GM18951 (cell line): Measurements from ENCODE around the gene BMP6.

Experiments
- POLR2A ChIP-seq: IDR thresholded peaks from 4 replicates; pipeline ENCODE4 v1.6.1; 2011; ENCODE audit warnings: mild to moderate bottlenecking; ENCODE audit not compliant: insufficient read length, insufficient read depth; ENCODE audit errors: extremely low read depth
- in situ Hi-C: fragments of 300-500 bp; cut with MboI; formaldehyde crosslinking; loops from one replicate; pipeline ENCODE4 v1.12.0; 2022; ENCODE audit warnings: low sequenced_read_pairs, mixed read lengths, inconsistent platforms; ENCODE audit not compliant: unreplicated experiment

Gene BMP6

DNA sequence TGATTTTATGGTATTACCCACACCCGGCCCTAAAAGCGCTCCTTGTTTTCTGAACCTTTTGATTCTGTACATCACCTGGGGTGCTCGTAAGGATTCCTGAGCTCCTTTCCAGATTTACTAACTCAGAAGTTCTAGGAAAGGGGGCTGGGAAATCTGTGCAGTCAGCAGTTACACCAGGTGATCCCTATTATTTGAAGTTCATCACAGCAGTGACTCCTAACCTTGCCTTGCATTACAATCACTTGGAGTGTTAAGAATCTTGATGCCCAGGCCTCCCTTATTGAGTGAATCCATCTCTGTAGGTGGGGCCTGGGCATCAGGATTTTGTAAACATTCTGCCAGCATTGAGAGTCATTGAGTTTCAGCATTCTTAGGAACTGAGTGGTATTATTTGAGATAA lies 44.7 kb downstream of the BMP6 start:
- no peak for TF ChIP-seq POLR2A
- in situ Hi-C loops, result no loop called here

DNA sequence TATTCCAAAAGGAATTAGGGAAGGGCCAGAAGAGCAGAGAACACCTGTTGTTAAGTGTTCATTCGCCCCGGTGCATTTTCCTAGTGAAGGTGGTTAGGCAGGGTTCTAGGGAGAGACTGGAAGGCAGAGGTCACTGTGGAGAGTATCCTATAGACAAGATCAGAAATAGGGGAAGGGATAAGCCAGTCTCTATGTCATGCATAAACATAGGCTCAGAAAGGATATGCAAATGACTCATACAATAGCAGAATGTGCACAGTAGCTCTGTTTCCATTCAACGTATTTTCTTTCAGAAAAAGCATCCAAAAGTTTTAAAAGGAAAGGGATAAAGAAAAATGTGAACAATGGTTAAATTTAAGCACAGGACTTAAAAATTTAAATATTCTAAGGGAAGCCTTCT lies 47.4 kb downstream of the BMP6 start:
- TF ChIP-seq POLR2A, result no peak
- in situ Hi-C loops, result no loop called here

DNA sequence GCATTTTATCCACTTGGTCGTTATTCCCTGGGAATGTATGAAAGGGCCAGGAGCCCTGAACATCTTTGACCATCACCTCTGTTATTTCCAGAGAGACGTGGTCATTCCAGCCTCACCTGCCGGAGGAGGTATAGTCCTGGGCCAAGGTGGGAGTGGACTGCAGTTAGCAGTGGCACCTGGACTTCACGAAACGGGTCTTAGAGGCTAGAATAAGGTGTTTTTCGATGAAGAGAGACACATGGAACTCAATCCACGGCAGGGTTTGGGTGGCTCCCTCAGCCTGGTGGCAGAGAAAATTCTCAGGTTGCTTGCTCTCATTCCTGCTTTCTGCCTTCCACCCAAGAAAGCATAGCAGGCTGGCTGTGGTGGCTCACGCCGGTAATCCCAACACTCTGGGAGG lies 48.0 kb downstream of the BMP6 start:
- TF ChIP-seq POLR2A, result no peak
- in situ Hi-C loops, result no loop called here

DNA sequence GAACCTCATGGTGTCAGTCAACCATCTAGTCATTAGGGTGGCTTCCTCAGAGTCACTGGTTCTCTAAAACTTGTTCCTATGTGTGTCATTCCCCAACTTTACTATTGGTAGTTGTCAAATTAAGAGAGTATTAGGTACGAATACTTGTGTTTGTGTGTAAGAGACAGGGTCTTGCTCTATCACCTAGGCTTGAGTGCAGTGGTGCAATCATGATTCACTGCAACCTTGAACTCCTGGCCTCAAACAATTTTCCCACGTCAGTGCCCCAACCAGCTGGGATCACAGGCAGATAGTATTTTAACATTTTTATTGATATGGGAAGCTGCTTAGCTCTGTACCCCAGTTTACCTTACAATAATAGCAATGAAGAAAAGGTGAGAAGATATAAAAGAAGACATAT lies 50.6 kb downstream of the BMP6 start:
- no peak for TF ChIP-seq POLR2A
- in situ Hi-C loops, result no loop called here

DNA sequence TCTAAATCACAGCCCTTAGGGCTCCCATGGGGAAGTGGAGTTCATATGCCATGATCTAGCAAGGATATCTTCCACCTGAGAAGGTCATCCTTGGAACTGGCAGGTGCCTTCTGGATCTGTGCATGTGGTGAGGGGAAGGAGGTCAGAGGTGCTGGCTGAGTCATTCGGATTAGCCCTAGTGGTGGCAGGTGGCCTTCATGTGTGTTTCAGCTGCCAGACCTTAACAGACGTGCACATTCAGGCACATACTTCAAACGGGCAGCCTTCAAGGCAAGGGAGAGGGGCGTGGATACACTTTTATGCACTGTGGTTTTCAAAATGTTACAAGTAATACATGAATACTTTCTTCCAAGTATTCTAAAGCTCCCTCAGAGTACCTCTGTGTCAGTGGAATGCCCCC lies 51.2 kb downstream of the BMP6 start:
- no peak for TF ChIP-seq POLR2A
- in situ Hi-C loops, result no loop called here

DNA sequence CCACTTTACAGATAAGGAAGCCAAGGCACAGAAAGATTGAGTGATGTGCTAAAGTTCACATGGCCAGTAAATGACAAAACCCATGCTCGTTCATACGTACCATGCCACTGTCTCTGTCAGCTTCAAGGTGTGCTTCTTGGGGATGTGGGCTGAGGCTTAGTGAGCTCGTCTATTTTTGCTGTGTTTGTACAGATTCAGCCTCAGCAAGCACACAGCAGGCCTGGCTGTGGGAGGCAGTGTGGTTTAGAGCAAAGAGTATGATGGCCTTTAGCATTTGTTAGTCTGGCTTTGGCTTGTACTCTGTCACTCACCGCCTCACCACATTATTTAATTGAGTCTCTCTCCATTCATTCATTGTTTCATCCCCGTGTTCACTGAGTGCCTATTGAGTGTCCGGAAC lies 55.3 kb downstream of the BMP6 start:
- in situ Hi-C loops, result no loop called here
- no peak for TF ChIP-seq POLR2A

DNA sequence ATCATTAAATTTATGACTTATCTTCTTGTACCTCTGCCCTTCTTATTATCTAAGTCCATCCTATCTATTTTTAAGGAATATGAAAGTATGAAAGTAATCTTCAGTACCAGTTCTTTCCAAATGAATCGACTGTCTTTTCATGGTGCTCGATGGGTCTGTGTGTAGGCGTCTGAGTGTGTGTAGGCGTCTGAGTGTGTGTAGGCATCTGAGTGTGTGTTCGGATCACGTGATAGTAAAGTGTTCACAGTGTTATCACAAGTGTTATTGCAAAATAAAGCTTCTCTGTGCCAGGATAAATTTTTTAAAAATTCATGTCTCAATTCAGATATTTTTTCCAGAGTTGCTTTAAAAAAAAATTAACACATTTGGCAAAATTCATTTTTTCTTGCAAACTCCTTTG lies 58.3 kb downstream of the BMP6 start:
- no peak for TF ChIP-seq POLR2A
- in situ Hi-C loops, result no loop called here

DNA sequence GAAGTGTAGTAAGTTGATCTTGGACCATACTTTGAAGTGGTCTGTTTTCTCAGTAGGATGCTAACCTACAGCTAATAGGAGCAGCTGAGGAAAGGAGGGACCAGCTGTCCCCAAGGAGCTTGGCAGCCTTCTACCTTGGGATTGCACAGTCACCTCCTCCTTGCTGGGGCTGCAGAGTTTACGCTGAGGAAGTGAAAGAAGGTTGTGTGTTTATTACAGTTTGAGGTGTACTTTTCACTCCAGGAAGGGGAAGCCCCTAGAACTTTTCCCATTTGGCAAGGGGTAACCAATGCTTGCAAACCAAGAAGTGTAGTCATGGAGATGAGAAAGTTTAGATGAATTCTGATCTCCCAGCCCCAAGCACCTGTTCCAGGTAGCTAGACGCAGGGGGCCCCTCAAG lies 58.8 kb downstream of the BMP6 start:
- TF ChIP-seq POLR2A, result no peak
- in situ Hi-C loops, result no loop called here

DNA sequence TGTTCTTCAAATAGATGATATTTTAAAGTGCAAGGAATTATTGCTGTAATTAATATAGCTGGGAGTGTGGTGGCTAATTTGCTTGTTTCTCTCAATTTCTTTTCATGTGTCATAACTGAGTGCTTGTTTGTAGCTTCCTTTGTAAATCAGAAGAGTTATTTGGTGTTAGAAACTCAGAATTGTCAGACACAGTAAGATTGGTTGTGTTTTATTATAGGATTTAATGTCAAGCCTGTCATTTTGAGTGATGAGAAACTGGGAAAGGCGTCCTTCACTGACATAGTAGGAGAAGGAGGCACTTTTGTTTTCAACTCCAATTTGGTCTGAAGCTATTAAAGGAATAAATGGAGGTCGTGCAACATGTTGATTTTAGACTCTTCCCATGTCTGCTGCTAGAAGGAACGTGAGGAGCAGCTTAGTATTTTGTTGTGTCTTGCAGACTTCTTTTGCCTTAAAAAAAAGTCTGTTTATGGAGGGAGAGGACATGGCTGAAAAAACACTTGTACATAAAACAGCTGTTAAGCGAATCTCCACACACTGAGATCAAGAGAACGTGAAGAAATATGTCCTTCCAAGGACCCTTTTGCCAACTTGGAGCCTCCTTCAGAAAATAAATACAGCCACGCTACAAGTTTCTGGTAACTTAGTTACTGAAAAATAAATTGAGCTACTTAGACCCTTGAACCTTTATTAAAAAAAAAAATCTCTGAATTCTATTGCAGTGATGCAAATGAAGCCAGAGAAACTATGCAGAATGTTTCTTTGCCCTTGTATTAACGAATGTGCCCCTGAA lies 59.5 kb downstream of the BMP6 start:
- TF ChIP-seq POLR2A, result no peak
- in situ Hi-C loops, result no loop called here

DNA sequence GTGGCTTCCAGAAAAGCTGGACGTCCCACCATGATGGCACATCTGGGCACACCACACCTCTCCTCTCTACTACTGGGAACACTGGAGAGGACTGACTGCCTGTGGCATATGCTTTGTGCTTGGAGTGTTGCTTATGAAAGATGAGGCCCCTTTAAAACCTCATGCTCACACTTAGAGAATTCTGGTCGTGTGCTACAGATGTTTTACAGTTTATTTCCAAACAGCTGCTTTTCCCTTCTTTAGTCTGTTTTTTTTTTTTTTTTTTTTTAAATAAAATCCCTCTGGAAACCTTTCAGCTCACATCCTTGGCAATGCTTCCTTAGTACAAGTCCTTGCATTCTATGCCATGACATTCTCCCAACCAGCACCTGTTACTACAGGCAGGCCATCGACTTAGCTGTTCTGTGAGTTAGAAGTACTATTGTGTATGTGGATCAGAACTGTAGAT lies 60.3 kb downstream of the BMP6 start:
- in situ Hi-C loops, result no loop called here
- no peak for TF ChIP-seq POLR2A

DNA sequence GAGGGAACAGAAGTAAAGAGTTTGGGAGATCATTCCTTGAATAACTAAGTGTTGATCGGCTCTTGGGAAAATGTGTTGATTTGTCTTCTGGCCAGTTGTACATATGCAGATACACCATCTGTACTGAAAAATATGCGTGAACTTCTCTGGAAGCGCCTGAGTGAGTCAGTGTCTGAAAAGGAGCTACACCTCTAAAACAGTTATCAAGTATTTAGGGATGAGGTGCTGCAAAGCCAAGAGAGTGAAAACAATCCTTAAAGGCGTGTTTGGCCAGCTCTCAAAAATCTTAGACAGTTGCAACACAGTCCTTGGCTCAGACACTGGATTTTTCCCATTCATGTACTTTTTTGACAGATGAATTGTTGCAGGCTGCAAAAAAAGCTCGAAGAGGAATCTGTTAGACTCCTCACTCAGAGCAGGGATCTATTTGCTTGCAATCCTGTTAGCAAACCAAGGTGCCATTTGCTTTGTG lies 61.3 kb downstream of the BMP6 start:
- no peak for TF ChIP-seq POLR2A
- in situ Hi-C loops, result no loop called here

DNA sequence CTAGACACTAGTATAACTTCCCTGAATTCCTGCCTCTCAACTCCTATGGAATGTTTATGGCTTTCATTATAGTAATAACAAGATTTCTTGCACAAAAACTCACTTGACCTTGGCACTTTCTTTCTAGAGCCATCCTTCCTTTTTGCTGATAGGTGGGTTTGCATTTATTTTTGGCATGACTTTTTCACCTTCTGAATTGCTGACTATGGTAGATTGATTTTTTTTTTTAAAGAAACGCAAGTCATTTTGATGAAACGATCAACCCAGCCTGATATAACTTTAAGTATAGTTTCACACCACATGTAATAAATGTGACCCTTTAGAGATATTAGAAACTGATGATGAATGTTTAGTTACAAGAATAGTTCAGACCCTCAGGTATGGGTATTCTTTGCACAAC lies 61.8 kb downstream of the BMP6 start:
- no peak for TF ChIP-seq POLR2A
- in situ Hi-C loops, result no loop called here

DNA sequence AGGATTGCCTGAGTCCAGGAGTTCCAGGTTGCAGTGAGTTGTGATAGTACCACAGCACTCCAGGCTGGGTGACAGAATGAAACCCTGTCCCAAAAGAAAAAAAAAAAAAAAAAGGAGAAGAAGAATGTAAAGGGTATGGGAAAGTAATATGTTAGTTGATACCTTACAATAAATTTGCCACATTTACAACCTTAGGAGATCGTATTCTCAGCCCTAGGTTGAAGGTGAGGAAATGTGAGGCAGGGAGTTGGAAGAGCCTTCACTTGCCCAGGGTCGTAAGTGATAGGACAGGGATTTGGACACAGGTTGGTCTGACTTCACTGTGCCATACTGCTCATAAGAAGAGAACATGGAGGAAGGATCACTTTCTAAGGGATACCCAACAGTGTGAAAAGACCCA lies 68.6 kb downstream of the BMP6 start:
- TF ChIP-seq POLR2A, result no peak
- in situ Hi-C loops, result no loop called here

DNA sequence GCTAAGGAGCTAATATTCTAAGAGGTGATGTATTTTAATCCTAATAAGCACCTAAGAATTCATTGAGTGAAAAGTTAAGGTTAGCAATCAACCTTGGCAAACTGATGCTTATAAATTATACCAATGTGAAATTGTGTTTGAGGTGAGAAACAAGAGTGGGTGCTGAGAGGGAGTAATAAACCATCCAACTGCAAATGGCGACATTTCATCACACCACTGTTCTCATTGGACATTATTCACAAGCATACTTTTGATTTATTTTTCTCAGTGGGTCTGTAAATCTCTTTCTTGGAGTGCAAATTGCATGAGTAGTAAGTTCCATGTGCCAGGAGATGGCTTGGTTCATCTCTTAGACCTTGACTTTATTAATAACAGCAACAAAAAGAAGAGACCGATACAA lies 71.5 kb downstream of the BMP6 start:
- in situ Hi-C loops, result no loop called here
- TF ChIP-seq POLR2A, result no peak
